GM19023 (cell line): ENCODE measurements around the gene ALDH18A1.

Experiments used
- ATAC-seq: cut with Tn5 transposase; IDR thresholded peaks from one replicate; pipeline ENCODE4 v1.9.1; 2021; ENCODE audit warnings: mild to moderate bottlenecking, moderate library complexity; ENCODE audit not compliant: unreplicated experiment

ALDH18A1 gene

GRCh38 chr10:95588025-95588424, 68.5 kb downstream of the ALDH18A1 start:
- no peak for ATAC-seq

GRCh38 chr10:95579835-95580535, 76.5 kb downstream of the ALDH18A1 start:
- ATAC-seq = no peak

GRCh38 chr10:95579292-95579691, 77.2 kb downstream of the ALDH18A1 start:
- no peak for ATAC-seq

- no peak for ATAC-seq
These were observed 77.9 kb downstream of the ALDH18A1 start for GRCh38 chr10:95578619-95579018.

GRCh38 chr10:95574649-95575365, 81.7 kb downstream of the ALDH18A1 start:
- no peak for ATAC-seq

GRCh38 chr10:95573964-95574604, 82.4 kb downstream of the ALDH18A1 start:
- no peak for ATAC-seq

- ATAC-seq = no peak
These were observed 83.0 kb downstream of the ALDH18A1 start for GRCh38 chr10:95573527-95573926.

GRCh38 chr10:95572131-95572820, 84.2 kb downstream of the ALDH18A1 start:
- no peak for ATAC-seq

- no peak for ATAC-seq
These were observed 85.1 kb downstream of the ALDH18A1 start for GRCh38 chr10:95571390-95571789.

- ATAC-seq = no peak
These were observed 87.1 kb downstream of the ALDH18A1 start for GRCh38 chr10:95569368-95569767.

GRCh38 chr10:95567903-95568630, 88.4 kb downstream of the ALDH18A1 start:
- no peak for ATAC-seq

- ATAC-seq = no peak
These were observed 90.4 kb downstream of the ALDH18A1 start for GRCh38 chr10:95566136-95566535.

GRCh38 chr10:95565336-95565735, 91.2 kb downstream of the ALDH18A1 start:
- ATAC-seq = no peak

GRCh38 chr10:95564291-95564690, 92.2 kb downstream of the ALDH18A1 start:
- no peak for ATAC-seq

GRCh38 chr10:95562341-95562965, 94.1 kb downstream of the ALDH18A1 start:
- ATAC-seq = no peak

GRCh38 chr10:95561864-95562177, 94.7 kb downstream of the ALDH18A1 start:
- ATAC-seq = no peak

- peak; percentile 99 for ATAC-seq
These were observed 95.2 kb downstream of the ALDH18A1 start, which contains the start of gene SORBS1 for GRCh38 chr10:95561177-95561863. Gene SORBS1 (minus strand): TSS chr10:95561371. CDS start chr10:95441135, 120,236 bp downstream.

GRCh38 chr10:95560278-95561176, 96.0 kb downstream of the ALDH18A1 start:
- ATAC-seq = no peak

GRCh38 chr10:95559896-95560277, 96.6 kb downstream of the ALDH18A1 start:
- no peak for ATAC-seq
